Measurements from ENCODE around the gene WWC1.

The WWC1 gene

DNA sequence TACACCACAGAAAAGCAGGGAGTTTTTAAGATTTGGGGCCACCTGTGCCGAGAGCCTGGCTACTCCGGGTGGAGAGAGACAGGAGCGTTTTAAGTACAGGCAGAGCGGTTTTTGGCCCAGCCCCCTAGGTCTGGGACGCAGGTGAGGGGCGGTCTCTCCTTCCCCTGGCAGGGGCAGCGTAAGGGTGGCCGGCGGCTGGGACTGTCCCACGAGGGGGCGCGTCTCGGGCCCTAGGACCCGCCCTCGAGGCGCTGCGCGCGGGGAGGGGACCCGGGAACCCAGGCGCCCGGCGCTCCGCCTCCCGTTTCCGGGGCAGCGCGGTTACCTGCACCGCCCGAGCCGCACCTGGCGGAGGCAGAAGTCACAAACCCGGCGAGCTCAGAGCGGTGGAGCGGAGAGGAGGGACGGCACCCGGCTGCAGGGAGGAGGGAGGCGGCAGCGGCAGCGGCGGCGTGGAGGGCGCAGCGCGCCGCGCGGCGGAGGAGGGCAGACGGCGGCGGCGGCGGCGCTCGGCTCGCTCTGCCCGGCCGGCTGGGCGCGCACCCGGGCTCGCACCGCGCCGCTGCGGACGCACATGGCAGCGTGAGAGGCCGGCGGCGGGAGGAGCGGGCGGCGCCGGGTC, at the start of gene WWC1:
TSS of gene WWC1 (plus strand) at position 304 of the 622 bp plus-strand sequence. CDS start 508 bp downstream, outside the sequence.
- DNase-seq (ENCODE audit: low read depth) = no peak

DNA sequence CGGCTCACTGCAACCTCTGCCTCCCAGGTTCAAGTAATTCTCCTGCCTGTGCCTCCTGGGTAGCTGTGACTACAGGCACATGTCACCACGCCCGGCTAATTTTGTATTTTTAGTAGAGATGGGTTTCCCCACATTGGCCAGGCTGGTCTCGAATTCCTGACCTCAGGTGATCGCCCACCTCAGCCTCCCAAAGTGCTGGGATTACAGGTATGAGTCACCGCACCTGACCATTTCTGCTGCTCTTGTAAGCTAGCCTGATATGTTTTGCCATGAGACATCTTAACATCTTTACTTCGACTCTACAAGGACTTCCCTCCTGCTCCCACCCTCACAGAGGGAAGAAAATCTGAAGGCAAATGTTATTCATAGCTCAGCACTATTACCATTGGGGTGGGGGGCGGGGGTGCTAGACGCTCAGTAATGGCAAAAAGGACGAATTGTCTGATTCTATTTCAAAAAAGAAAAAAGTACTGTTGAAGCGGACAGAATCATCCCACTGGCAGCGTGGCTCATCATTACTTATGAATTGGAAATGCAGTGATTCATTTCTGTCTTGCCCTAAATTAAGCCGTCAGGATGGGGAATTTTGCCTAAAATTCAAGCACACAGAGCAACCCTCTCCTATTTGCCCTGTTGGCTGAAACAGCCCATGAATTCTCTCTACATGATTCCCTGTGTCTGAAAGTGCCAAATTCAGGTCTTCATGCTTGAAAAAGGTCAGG, 46.4 kb upstream of the WWC1 start:
- DNase-seq (ENCODE audit: low read depth) = no peak

DNA sequence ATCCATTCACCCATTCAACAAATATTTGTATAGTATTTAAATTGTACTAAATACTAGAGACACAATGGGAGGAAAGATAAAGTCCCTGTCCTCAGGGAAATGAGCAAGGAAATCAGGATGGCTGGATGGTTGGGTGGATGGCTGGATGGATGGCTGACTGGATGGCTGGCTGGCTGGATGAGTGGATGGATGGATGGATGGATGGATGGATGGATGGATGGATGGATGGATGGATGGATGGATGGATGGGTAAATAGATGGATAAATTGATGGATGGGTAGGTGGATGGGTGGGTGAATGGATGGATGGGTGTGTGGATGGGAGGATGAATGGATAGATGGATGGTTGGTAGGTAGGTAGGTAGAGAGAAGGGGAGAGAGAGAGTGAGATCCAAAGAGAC, 41.5 kb upstream of the WWC1 start:
- DNase-seq (ENCODE audit: low read depth) = no peak

DNA sequence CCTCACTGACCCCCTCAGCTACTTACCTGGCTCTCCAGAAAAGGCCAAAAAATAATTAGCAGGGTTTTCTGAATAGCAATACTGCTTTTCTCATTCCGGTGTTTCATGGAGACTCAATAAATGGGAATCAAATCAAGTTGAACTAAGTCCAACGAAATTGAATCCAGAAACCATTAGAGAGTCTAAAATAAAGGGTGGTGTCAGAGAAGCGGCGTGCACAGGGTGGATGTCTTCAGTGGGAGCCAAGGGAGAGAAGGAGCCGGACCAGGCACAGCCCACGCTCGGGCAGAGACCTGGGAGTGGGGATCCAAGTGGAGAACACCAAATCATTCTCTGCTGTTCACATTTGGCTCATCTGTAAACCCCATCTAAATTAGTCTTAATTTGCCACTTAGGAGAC, 40.2 kb upstream of the WWC1 start:
- no peak for DNase-seq (ENCODE audit: low read depth)

DNA sequence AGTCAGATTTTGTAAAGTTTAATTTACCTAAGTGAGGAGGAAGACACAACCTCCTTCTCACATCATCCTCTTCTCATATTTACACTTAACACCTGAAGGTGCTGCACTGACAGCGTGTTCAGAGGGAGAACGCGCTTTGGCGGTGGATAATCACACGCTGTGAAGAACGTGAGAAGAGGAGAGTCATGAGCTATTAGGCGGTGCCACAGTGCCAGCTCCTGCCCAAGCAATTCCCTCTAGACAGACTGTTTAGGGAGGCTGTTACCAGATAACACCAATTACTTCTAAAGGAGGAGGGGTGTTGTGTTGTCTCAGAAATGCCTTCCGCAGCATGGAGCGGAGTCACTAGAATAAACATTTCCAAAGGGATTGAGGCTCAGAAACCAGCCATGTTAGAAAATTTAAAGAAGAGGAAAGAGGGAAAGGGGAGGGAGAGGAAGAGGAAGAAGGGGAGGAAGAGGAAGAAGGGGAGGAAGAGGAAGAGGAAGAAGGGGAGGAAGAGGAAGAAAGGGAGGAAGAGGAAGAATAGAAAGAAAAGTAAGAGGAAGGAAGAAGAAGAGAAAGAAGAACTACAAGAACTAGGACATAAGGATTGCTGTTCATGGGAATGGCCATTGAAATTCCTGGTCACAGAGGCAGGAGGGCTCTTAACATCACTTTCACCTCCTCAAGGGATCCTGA, 37.3 kb upstream of the WWC1 start:
- DNase-seq (ENCODE audit: low read depth) = no peak

DNA sequence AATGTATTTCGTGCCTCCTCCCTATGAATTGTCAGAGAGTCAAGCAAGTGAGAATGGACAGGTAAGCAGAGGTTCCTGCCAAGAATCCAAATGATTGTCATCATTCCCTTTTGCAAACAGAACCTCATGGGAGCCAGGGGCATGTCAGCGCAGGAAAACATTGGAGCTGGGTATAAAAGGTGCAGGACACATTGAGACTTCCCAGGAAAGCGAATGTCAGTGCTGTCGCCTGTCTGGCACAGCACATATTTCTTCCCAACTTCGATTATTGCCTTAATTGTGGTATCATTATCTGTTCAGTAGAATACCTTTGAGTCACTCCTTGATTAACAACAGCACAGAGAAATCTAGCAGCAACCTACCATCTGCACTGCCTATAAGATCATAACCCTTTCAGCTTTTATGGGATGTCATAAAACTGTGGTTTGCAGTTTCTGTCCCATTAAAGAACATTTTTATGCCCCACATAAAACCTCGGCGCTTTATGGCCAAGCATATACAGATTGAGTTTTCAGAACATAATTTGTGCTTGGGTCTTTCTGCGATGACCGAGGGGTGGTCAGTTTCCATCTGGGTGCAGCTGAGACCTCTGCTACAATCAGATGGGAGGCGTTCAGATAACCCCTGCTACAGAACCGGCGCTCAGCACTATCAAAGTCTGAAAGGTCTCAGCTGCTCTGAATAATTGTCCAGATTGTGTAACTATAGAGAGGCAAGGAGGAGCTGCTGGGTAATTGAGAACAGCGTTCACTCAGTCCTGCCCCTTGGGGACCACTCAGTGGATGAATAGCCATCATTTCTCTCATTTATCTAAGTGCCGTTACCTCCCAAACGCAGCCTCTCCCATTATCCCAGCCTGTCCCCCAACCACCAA, 30.9 kb upstream of the WWC1 start:
- DNase-seq (ENCODE audit: low read depth) = no peak

DNA sequence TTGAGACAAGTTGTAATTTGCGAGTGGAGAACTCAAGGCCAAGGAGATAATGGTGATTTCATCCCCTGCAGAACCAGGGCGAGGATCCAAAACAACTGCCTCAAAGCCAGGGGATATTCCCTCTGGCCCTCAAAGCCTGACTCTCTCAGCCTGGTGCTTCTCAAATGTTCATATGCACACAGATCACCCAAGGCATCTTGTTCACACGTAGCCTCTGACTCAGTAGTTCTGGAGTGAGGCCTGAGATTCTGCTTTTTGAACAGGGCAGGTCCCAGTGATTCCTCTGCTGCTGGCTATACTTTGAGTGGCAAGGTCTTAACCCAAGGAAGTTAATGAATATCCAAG, 30.2 kb upstream of the WWC1 start:
- DNase-seq (ENCODE audit: low read depth) = peak; percentile 14

DNA sequence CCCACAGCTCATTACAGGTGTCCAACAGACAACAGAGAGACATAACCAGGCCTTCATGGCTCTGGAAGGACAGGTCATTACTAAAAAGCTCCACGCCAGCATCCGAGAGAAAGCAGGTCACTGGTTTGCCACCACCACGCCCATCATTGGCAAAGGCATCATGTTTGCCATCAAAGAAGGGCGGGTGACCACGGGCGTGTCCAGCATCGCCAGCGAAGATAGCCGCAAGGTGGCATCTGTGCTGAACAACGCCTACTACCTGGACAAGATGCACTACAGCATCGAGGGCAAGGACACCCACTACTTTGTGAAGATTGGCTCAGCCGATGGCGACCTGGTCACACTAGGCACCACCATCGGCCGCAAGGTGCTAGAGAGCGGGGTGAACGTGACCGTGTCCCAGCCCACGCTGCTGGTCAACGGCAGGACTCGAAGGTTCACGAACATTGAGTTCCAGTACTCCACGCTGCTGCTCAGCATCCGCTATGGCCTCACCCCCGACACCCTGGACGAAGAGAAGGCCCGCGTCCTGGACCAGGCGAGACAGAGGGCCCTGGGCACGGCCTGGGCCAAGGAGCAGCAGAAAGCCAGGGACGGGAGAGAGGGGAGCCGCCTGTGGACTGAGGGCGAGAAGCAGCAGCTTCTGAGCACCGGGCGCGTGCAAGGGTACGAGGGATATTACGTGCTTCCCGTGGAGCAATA, 29.3 kb upstream of the WWC1 start:
- no peak for DNase-seq (ENCODE audit: low read depth)

DNA sequence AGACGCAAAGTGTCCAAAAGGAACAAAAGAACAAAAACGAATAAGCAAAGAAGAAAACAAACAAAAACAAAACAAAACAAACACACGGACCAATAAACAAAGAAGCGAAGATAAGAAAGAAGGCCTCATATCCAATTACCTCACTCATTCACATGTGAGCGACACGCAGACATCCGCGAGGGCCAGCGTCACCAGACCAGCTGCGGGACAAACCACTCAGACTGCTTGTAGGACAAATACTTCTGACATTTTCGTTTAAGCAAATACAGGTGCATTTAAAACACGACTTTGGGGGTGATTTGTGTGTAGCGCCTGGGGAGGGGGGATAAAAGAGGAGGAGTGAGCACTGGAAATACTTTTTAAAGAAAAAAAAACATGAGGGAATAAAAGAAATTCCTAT, 28.3 kb upstream of the WWC1 start:
- DNase-seq (ENCODE audit: low read depth) = no peak

DNA sequence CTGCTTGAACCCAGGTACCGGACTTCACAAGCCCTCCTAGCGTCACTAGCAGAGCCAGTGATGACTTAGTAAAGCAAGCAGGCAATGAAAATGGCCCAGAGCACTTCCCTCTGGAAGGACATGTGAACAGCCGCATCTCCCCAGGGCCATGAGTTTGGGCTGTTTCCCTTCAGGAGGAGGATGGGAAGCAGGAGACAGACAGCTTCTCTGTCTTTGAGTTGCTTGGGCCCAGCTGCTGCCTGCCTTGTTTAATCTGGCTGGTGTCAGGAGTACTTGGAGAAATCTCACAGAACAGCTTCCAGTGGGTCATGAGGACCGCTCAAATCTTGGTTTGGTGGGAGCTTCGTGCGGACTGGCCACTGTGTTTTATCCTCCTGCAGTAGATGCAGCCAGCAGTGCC, 25.4 kb upstream of the WWC1 start:
- DNase-seq (ENCODE audit: low read depth) = no peak

DNA sequence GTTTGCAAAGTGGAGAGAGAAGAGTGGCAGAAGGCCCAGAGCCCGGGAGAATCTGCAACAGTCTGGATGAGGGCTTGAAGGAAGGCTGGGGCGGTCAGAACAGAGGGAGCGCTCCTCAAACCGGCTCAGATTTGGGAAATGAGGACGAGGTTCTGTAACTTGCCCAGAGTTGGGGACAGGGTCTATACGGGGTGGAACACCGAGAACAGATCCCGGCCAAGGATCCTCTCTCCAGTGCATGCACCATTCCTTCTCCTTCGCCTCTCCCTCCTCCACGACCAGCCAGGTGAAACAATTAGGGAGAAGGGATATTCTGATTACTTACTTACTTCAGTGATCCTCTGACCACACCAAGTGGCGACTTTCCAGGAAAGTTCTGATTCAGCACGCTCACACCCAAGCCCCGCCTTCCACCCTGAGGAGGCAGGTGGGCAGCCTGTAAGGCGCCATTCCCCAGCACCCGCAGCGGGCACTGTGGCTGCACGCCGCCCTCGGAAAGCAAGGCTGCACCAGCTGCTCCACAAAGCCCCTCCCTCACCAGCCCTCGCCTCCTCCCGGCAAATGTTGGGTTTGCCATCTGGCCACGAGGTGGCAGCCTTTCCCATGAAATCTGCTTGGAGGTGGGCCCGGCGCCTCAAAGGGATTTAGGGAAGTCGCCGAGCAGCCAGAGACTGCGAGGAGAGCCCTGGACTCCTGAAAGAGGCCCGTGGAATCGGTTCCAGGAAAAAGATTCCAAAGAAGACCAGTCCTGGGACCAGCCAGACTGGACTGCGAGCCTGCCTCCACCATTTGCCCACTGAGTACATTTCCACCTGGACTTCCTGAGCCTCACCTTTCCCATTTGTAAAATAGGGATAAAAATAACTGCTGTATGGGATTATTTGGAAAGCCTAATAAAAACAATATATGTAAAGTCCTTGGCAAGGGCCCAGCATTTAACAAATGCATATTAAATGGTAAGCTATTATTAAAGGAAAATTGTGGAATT, 22.2 kb upstream of the WWC1 start:
- DNase-seq (ENCODE audit: low read depth) = peak; percentile 72

DNA sequence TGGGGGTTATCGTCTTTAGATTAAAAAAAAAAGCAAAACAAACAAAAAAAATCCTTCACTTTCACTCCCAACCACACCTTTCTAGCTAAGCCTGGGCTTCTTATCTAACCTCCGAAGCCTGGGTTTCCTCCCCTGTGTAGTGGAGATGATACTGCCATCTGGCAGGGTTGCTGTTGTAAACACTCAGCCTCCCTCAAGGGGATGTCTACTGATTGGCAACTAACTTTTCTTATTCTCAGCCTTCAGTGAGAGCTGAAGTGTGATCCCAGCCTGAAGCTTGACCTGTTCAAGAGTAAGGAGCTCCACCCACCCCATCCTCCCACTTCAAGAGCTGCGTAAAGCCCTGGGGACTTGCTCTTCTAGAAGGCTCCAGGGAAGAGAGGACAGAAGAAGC, 21.5 kb upstream of the WWC1 start:
- peak; percentile 90 for DNase-seq (ENCODE audit: low read depth)

DNA sequence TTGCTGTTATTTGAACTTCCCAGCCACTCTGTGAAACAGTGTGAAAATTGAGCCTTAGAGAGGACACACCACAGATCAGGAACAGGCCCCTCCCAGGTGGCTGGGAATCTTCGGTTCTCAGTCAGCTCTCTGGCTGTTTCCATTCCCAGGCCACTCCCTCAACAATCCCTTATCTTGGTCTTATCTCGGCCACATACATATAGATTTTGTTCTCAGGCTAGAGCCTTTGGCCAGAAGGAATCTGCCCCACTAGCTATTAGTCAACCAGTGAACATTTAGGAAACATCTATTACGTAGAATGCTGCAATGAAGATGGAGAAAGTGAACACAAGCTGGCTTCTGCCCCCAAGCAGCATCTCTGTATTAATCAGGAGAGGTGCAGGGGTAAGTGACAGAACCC, 21.0 kb upstream of the WWC1 start:
- peak; percentile 97 for DNase-seq (ENCODE audit: low read depth)

DNA sequence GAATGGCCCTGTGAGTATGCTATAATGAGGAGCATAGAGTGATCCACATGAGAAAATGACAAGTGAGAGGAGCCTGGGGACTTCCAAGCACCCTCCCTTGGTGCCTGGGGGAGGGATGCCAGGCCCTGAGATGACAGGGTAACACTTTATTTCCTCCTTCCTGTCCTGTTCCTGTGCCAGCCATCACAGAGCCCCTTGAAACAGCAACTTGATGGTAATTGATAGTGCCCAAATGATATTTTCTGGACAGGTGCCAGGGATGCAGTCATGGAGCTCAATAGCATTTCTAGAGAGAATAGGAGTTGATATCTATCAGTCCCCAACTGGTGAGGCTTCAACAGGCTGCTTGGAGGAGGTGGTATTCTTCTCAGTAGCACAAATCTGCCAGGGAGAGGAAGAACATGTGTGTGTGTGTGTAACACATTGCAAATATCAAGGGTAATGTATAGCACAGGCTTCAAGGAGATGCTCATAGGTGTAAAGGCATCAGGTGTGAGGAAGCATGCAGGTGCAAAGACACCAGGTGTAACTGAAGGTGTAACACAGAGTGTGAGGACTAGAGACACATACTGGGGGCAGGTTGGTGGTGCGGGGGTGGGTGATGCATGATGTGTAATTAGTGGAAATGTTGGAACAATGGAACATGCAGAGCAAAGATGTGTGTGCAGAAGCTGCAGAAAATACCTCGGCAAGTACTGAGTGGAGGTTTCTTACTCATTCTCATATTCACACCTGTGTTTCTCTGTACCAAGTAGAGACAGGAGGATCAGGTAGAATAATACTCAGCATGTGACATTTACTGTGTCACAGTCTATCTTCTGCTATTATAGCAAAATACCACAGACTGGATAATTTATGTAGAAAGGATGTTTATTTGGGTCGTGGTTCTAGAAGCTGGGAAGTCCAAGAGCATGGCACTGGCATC, 18.1 kb upstream of the WWC1 start:
- DNase-seq (ENCODE audit: low read depth) = no peak

DNA sequence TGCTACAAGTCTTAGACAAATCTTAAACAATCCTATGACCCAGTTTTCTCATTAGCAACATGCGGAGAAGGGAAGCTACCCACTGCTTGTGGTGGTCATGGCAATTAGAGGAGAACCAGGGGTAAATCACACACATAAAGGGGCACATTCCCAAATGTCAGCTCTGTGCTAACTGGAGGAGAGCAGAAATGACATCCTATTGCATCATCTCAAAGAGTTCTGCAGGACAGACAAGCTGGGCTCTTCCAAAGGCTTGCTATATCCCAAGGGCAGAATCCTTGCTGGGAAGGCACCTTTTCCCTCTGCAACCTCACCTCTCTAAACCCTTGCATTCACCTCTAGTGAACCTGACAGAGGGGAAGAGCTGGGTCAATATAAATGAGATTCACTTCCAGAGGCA, 17.0 kb upstream of the WWC1 start:
- DNase-seq (ENCODE audit: low read depth) = no peak

DNA sequence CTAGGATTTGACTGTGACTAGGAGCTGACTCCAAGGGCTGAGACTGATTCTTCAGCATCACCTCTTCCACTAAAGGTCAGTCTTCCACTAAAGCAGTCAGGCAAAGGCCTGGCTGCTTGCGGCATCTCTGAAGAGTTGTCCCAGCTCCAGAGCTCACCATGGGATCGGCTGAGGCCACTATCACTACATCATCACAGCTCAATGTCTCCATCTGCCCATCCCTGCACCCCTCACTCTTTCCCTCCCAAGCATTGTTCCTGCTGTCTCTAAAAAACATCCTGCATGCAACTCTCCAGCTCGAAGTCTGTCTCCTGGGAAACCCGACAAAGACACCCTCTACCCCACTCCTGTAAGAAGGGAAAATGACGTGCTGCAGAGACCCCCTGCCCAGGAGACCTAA, 15.5 kb upstream of the WWC1 start:
- DNase-seq (ENCODE audit: low read depth) = no peak

DNA sequence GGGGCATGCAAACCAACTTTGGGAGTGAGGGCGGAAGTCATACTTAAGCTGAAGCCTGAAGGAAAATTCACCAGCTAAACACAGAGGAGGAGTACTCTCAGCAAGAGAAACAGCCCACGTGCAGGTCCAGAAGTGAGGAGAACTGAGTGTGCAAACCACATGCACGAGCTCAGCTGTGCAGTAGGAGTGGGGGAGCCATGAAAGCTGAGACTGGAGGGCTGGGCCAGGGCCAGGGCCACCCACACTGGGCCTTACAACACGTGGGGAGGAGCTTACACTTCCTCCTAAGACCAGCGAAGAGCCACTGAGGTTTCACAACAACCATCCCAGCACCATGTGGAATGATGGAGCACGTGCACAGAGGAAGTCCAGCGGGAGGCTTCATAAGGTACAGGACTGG, 9.3 kb upstream of the WWC1 start:
- DNase-seq (ENCODE audit: low read depth) = peak; percentile 95

DNA sequence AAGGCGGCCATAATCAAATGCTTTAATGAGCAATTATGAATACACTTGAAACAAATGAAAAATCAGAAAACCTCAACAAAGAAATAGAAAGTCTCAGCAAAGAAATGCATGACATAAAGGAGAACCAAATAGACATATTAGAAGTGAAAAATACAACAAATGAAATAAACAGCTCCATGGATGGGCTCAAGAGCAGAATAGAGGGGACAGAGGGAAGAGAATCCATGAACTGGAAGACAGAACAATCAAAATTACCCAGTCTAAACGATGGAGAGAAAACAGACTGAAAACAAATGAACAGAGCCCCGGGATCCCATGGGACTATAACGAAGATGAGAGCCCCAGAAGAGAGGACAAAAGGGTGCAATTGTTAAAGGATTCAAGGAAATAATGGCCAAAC, 6.6 kb upstream of the WWC1 start:
- DNase-seq (ENCODE audit: low read depth) = no peak

DNA sequence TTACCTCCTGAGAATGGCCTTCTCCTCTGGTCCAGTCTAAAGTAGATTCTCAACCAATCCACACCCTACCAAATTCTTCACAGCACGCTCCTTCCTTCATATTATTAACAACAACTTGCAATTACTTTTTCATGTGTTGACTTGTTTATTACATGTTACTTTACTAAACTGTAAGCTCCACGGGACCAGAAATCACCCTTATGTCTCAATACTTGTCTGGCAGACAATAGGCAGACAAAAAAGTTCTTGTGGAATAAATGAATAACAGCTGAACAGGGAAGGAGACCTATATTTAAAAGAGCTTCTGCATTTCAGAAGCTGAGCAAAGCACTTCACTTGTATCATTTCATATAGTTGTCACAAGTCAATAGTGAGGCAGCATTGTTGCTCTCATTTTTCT, 5.7 kb upstream of the WWC1 start:
- DNase-seq (ENCODE audit: low read depth) = no peak

DNA sequence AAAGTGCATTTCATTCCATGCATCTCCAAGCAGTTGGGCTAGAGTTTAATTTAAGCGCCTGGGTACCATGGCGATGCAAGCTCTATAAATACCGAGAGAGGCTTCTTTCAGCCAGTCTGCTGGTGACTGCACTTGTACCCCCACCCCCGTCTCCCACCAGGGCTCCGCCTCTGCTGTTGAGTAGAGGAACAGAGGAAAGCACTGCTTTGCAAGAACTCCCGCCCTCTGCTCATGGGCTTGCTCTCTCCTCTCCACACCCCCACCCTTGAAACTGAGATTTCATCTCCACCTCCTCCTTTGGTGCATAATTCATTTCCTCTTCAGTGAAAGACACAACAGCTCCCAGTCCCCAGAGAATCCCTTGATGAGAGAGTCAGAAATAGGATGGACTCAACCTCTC, 5.1 kb upstream of the WWC1 start:
- DNase-seq (ENCODE audit: low read depth) = no peak

Measured in amniotic epithelial cell (primary cell).